Stimulated activated naive CD8-positive, alpha-beta T cell treated with anti-CD3 and anti-CD28 coated beads, Interleukin-15, Interleukin-2, amounts not matched to agents 100 ng/mL and 50 ng/mL, for 24 hours (primary cell): ENCODE data around the gene PDGFA.

ENCODE experiments used
- H3K27ac Mint-ChIP-seq: one replicate; pipeline ENCODE4 v1.8.0; 2021; ENCODE audit warnings: mild to moderate bottlenecking, mixed read lengths
- H3K27me3 Mint-ChIP-seq: one replicate; pipeline ENCODE4 v1.8.0; 2021; ENCODE audit warnings: mixed read lengths
- H3K36me3 Mint-ChIP-seq: one replicate; pipeline ENCODE4 v1.8.0; 2021; ENCODE audit warnings: low read depth, mixed read lengths
- H3K4me1 Mint-ChIP-seq: one replicate; pipeline ENCODE4 v1.8.0; 2021; ENCODE audit warnings: low read depth, mixed read lengths
- H3K4me3 Mint-ChIP-seq: one replicate; pipeline ENCODE4 v1.8.0; 2021; ENCODE audit warnings: mild to moderate bottlenecking, mixed read lengths
- H3K9me3 Mint-ChIP-seq: one replicate; pipeline ENCODE4 v1.8.0; 2021; ENCODE audit warnings: mixed read lengths

Gene PDGFA

GRCh38 chr7:544338-545221 is 24.9 kb upstream of the PDGFA start:
- peaks cover 19% of the 10 kb centered on the region for H3K36me3 Mint-ChIP-seq
- peaks cover 10% of the 10 kb centered on the region for H3K4me1 Mint-ChIP-seq
- no peak overlapping the region for H3K27ac Mint-ChIP-seq
- H3K4me3 Mint-ChIP-seq: no peak overlapping the region
- no peaks in the 10 kb centered on the region for H3K9me3 Mint-ChIP-seq
- H3K27me3 Mint-ChIP-seq: no peaks in the 10 kb centered on the region

- Mint-ChIP-seq H3K4me1 (peaks cover 10% of the 10 kb centered on the region), H3K27ac (no peak overlapping the region), H3K4me3 (no peak overlapping the region), H3K36me3 (peaks cover 11% of the 10 kb centered on the region), H3K27me3 (no peaks in the 10 kb centered on the region), H3K9me3 (no peaks in the 10 kb centered on the region)
Measured at GRCh38 chr7:543501-544337, 24.1 kb upstream of the PDGFA start.

DNA sequence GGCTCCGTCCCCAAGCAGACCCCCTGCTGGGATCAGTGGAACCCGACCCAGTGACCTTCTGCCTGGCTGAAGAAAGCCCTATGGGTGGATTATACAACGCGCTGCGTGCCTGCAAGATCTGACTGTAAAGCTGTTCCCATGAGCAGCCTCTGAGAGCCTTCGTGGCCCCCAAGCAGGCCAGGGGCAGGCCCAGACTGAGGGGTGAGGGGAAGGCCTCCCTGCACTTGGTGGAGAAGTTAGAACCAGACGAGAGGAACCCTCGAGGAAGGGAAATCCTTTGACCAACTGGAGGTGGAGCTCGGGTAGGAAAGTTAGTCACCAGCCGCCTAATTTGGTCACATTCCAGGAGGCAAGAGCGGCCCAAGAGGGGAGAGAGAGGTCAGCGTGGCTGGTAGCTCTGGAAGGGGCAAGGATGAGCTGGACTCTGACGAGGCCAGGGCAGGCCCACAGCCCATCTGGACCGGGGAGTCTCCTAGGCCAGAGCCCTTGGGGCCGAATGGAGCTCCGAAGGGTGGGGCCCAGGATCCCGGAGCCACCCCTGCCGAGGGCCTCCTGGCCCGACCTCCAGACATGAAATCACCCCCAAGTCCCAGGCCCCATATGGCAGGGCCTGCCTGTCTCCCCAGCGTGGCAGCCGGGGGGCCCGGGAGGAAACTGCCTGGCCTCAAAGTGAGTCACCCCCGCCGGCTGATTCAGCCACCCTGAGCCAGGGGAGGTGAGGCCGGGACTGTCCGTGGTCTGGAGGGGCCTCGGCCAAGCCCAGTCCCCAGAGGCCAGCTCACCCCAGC is 23.3 kb upstream of the PDGFA start:
- peak overlapping the region; percentile 85 for H3K27ac Mint-ChIP-seq
- no peaks in the 10 kb centered on the region for H3K27me3 Mint-ChIP-seq
- peaks cover 4% of the 10 kb centered on the region for H3K36me3 Mint-ChIP-seq
- H3K9me3 Mint-ChIP-seq: no peaks in the 10 kb centered on the region
- H3K4me1 Mint-ChIP-seq: peaks cover 10% of the 10 kb centered on the region
- H3K4me3 Mint-ChIP-seq: peak overlapping the region; percentile 39

DNA sequence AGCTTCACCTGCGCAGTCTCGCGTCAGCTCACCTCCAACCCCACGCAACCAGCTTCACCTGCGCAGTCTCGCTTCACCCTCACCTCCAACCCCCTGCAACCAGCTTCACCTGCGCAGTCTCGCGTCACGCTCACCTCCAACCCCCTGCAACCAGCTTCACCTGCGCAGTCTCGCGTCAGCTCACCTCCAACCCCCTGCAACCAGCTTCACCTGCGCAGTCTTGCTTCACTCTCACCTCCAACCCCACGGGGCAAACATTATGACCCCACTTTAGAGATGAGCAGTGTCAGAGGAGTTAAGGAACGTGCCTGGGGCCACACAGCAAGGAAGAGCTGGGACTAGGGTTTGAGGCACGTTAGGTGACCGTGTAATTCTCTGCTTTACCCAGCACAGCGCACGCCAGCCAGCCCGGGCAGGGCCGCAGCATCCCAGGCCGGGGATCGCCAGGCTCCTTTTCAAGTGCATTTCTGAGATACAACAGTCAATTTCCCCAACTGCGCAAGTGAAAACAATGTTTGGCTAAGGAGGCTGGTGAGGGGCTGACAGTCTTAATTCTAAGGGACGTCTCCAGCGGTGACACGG is 22.6 kb upstream of the PDGFA start:
- Mint-ChIP-seq H3K4me3 (no peak overlapping the region), H3K36me3 (peaks cover 4% of the 10 kb centered on the region), H3K27ac (peak overlapping the region; percentile 85), H3K9me3 (no peaks in the 10 kb centered on the region), H3K4me1 (peaks cover 10% of the 10 kb centered on the region), H3K27me3 (no peaks in the 10 kb centered on the region)

DNA sequence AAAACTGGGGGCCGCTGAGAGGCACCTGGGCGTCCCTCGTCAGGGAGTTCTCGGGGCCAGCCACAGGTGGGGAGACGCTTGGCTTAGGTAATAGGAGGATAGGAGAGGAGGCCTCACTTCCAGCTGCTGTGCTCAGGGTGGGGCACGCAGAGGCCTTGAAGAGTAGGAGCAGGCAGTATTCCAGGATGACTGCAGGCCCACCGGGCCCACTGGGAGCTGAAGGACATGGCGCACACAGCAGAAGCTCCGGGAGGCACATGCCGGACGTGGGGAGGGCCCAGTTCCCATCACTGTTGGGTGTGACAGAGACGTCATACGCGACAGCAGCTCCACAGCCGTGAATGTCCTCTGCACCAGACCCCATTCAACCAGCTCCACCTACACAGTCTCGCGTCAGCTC is 22.0 kb upstream of the PDGFA start:
- no peak overlapping the region for H3K4me3 Mint-ChIP-seq
- no peak overlapping the region for H3K27ac Mint-ChIP-seq
- no peaks in the 10 kb centered on the region for H3K36me3 Mint-ChIP-seq
- H3K27me3 Mint-ChIP-seq: no peaks in the 10 kb centered on the region
- H3K9me3 Mint-ChIP-seq: no peaks in the 10 kb centered on the region
- peaks cover 10% of the 10 kb centered on the region for H3K4me1 Mint-ChIP-seq

GRCh38 chr7:540997-541396 is 21.4 kb upstream of the PDGFA start:
- peaks cover 10% of the 10 kb centered on the region for H3K4me1 Mint-ChIP-seq
- no peak overlapping the region for H3K4me3 Mint-ChIP-seq
- no peaks in the 10 kb centered on the region for H3K9me3 Mint-ChIP-seq
- no peak overlapping the region for H3K27ac Mint-ChIP-seq
- no peaks in the 10 kb centered on the region for H3K27me3 Mint-ChIP-seq
- H3K36me3 Mint-ChIP-seq: no peaks in the 10 kb centered on the region

DNA sequence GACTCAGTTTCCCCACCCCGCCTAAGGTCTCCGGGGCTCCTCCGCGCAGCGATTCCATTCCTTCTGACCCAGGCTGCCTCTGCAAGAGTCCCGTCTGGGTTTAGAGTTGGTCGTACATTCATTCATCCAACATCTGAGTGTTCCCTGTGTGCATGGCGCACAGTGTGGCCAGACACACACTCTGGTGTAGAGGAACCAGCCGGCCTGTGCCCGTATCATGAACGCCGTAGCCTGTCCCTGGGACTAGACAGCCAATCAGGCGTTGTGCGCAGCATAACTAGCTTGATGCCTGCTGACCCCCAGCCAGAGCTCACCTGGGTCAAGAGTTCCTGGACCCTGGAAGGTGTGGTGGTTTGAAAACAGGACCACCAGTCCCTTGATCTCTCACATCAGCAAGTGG is 20.9 kb upstream of the PDGFA start:
- no peak overlapping the region for H3K4me3 Mint-ChIP-seq
- no peaks in the 10 kb centered on the region for H3K27me3 Mint-ChIP-seq
- no peak overlapping the region for H3K27ac Mint-ChIP-seq
- H3K36me3 Mint-ChIP-seq: no peaks in the 10 kb centered on the region
- H3K4me1 Mint-ChIP-seq: peaks cover 10% of the 10 kb centered on the region
- H3K9me3 Mint-ChIP-seq: no peaks in the 10 kb centered on the region

DNA sequence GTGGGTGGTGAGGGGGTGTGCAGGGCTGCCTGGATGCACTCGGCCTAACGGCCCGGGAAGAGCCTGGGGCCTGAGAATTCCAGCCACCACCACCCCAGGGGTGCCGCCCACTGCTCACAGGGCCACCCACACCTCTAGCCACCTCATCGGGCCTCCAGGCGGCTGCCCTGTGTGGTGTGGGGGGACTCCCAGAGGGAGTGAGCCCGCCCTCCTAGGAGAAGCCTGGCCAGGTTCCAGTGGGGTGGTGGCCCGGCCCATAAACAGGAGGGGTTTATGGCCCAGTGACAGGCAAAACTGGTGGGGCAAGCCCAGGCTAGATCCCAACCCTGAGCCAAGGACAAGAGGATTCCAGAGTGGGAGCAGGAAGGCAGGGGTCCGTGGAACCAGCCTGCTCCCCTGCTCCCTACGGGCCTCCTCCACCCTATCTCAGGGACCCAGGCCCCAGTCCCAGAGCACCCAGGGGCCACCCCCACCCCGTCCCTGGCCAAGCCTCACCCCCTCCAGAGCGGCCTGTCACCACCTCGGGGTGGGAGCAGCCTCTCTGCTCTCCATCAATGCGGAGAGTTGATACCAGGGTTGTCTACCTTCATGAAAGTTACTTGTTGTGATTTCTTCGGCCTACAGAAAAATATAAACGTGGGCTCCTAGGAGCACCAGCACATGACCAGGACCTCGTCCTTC is 20.2 kb upstream of the PDGFA start:
- H3K4me3 Mint-ChIP-seq: no peak overlapping the region
- H3K4me1 Mint-ChIP-seq: peaks cover 10% of the 10 kb centered on the region
- H3K27me3 Mint-ChIP-seq: no peaks in the 10 kb centered on the region
- H3K9me3 Mint-ChIP-seq: no peaks in the 10 kb centered on the region
- no peak overlapping the region for H3K27ac Mint-ChIP-seq
- H3K36me3 Mint-ChIP-seq: no peaks in the 10 kb centered on the region

- no peaks in the 10 kb centered on the region for H3K36me3 Mint-ChIP-seq
- peaks cover 10% of the 10 kb centered on the region for H3K4me1 Mint-ChIP-seq
- no peak overlapping the region for H3K4me3 Mint-ChIP-seq
- H3K9me3 Mint-ChIP-seq: no peaks in the 10 kb centered on the region
- H3K27ac Mint-ChIP-seq: no peak overlapping the region
- H3K27me3 Mint-ChIP-seq: no peaks in the 10 kb centered on the region
Measured at GRCh38 chr7:538764-539685, 19.4 kb upstream of the PDGFA start.

DNA sequence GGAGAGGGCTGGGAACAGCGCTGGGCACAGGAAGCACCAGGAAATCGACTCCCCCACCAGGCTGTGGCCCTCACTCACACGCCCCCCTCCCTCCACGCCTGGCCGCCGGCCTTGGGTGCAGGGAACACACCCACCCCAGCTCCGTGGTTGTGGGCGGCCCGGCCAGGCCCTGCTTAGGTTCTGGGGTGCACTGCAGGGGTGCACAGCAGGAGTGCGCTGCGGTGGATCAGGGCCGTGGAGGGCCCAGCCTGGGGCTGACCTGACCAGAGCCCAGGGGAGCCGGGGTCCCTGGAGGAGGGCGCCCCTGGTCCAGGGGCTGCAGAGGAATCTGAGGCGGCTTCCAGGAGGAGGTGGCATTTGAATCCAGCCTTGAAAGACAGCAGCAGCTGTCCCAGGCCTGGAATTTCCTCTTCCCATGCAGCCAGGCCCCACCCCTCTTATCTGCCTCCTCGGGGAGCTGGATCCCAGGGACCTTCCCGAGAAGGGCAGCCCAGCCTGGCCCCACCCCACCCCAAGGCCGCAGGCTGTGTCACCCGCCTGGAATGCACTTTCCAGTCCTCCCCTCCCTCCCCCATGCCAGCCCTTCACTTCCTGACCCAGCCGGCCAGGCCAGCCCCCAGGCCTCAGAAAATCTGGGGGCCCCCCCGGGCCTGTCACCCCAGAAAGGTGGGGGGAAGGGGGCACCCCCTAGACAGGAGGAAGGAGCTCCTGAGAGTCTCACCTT is 18.4 kb upstream of the PDGFA start:
- H3K27me3 Mint-ChIP-seq: no peaks in the 10 kb centered on the region
- no peak overlapping the region for H3K27ac Mint-ChIP-seq
- peaks cover 6% of the 10 kb centered on the region for H3K4me1 Mint-ChIP-seq
- no peaks in the 10 kb centered on the region for H3K36me3 Mint-ChIP-seq
- no peaks in the 10 kb centered on the region for H3K9me3 Mint-ChIP-seq
- no peak overlapping the region for H3K4me3 Mint-ChIP-seq

GRCh38 chr7:536231-536630 is 16.6 kb upstream of the PDGFA start:
- no peaks in the 10 kb centered on the region for H3K36me3 Mint-ChIP-seq
- H3K27me3 Mint-ChIP-seq: no peaks in the 10 kb centered on the region
- peaks cover 6% of the 10 kb centered on the region for H3K4me1 Mint-ChIP-seq
- no peak overlapping the region for H3K4me3 Mint-ChIP-seq
- H3K27ac Mint-ChIP-seq: no peak overlapping the region
- H3K9me3 Mint-ChIP-seq: no peaks in the 10 kb centered on the region

DNA sequence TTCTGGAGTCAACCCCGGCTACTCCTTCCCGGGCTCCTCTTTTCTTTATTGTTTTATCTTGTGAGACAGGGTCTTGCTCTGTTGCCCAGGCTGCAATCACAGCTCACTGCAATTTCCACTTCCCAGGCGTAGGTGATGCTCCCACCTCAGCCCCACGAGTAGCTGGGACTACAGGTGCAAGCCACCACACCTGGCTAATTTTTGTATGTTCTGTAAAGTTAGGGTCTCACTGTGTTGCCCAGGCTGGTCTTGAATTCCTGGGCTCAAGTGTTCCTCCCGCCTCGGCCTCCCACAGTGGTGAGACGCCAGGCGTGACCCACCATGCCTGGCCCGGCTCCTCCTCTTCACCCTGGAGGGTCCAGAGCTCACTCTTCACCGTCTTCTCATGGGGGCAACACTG is 15.3 kb upstream of the PDGFA start:
- Mint-ChIP-seq H3K4me3 (no peak overlapping the region), H3K27me3 (peaks cover 3% of the 10 kb centered on the region), H3K9me3 (no peaks in the 10 kb centered on the region), H3K27ac (no peak overlapping the region), H3K4me1 (peaks cover 8% of the 10 kb centered on the region), H3K36me3 (no peaks in the 10 kb centered on the region)

DNA sequence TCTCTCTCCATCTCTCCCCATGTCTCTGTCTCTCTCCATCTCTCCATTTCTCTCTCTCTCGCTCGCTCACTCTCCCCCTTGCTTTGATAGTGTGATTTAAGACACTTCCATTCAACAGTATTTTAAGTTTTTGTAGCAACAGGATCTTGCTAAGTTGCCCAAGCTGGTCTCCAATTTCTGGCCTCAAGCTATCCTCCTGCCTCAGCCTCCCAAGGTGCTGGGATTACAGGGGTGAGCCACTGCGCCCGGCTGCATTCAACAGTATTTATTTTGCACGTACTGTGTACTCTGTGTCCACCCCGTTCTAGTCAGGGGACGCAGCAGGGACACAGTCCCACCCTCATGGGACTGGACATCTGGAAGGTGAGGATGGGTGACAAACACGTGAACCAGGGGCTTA is 14.4 kb upstream of the PDGFA start:
- no peaks in the 10 kb centered on the region for H3K36me3 Mint-ChIP-seq
- no peak overlapping the region for H3K4me3 Mint-ChIP-seq
- H3K4me1 Mint-ChIP-seq: peaks cover 8% of the 10 kb centered on the region
- H3K27me3 Mint-ChIP-seq: peaks cover 3% of the 10 kb centered on the region
- no peak overlapping the region for H3K27ac Mint-ChIP-seq
- H3K9me3 Mint-ChIP-seq: no peaks in the 10 kb centered on the region
